Gastroesophageal sphincter (tissue), 4 donors: Measurements from ENCODE around the gene RTF2. TPM values are rescaled to one million over a fixed set of nuclear protein-coding genes. Genes with fewer than 3 reads are reported as not detected.

ENCODE experiments used
- ATAC-seq: fragments of 150-250 bp; one replicate; pipeline ENCODE4 v1.9.1; 2016; ENCODE audit warnings: mild to moderate bottlenecking, moderate library complexity
- H3K27ac ChIP-seq, 4 donors: fragments of 200-600 bp; sonication (generic) in 3 of 4; 1 replicate in 3 of 4; 2 replicates in 1 of 4; pipeline ENCODE4 v1.5.1; 2016 to 2019
- H3K27me3 ChIP-seq: fragments of 200-600 bp; sonication (generic); one replicate; pipeline ENCODE4 v1.5.1; 2019
- H3K36me3 ChIP-seq, 2 donors: fragments of 200-600 bp; sonication (generic); one replicate each; pipeline ENCODE4 v1.5.1; 2019; ENCODE audit warnings: control low read depth in 1 of 2
- H3K4me1 ChIP-seq, 3 donors: fragments of 200-600 bp; sonication (generic); 1 replicate in 2 of 3; 2 replicates in 1 of 3; pipeline ENCODE4 v1.5.1; 2016 to 2019; ENCODE audit warnings: control low read depth in 2 of 3
- H3K4me3 ChIP-seq, 2 donors: fragments of 200-600 bp; sonication (generic); one replicate each; pipeline ENCODE4 v1.5.1; 2019; ENCODE audit warnings: mild to moderate bottlenecking in 1 of 2, moderate library complexity in 1 of 2
- H3K9me3 ChIP-seq, 3 donors: fragments of 200-600 bp; sonication (generic); one replicate each; pipeline ENCODE4 v1.5.1; 2017 to 2019; ENCODE audit warnings: control low read depth in 2 of 3
- EP300 ChIP-seq: sonication (generic); formaldehyde crosslinking; IDR thresholded peaks from one replicate; pipeline ENCODE4 v1.6.1; 2017; ENCODE audit warnings: antibody characterized with exemption, mild to moderate bottlenecking
- POLR2A ChIP-seq, 2 donors: fragments of 450-650 bp; IDR thresholded peaks; one replicate each; pipeline ENCODE4 v1.6.1; 2017; ENCODE audit warnings: antibody characterized with exemption in 2 of 2, mild to moderate bottlenecking in 2 of 2, moderate library complexity in 1 of 2
- POLR2AphosphoS5 ChIP-seq: sonication (generic); formaldehyde crosslinking; IDR thresholded peaks from one replicate; pipeline ENCODE4 v1.6.1; 2017; ENCODE audit warnings: antibody characterized with exemption
- WGBS, 2 donors: methylation state at CpG; one replicate each; pipeline ENCODE4 v1.1.5; 2018; ENCODE audit warnings: low coverage in 1 of 2; 5-methylcytosine and 5-hydroxymethylcytosine counted together
- total RNA-seq, 4 donors: library from RNA; depleted of rRNA; stranded (reverse); fragments of >200 nt; gene quantifications; one replicate each; pipeline ENCODE4 v1.1.0, GENCODE V29; 2016
- TF ChIP-seq, protein P1 (sequence below), 4 experiments: fragments of 200-600 bp in 2 of 4; fragments of 450-650 bp in 2 of 4; sonication (generic) in 1 of 4; IDR thresholded peaks; one replicate each; pipeline ENCODE4 v1.5.1; 2017 to 2019; ENCODE audit warnings: antibody characterized with exemption in 4 of 4, mild to moderate bottlenecking in 2 of 4, moderate library complexity in 2 of 4

RTF2 gene
- total RNA-seq, 4 donors from 2014 or later = 83.7 to 96.1 (median 90.3) TPM

- Histone ChIP-seq H3K9me3 (no peaks in the 10 kb centered on the region), H3K27me3 (peaks cover 8% of the 10 kb centered on the region), H3K27ac (no peak overlapping the region), H3K4me3 (no peak overlapping the region), H3K4me1 (no peaks in the 10 kb centered on the region), H3K36me3 (no peaks in the 10 kb centered on the region)
- TF ChIP-seq, protein P1, sequence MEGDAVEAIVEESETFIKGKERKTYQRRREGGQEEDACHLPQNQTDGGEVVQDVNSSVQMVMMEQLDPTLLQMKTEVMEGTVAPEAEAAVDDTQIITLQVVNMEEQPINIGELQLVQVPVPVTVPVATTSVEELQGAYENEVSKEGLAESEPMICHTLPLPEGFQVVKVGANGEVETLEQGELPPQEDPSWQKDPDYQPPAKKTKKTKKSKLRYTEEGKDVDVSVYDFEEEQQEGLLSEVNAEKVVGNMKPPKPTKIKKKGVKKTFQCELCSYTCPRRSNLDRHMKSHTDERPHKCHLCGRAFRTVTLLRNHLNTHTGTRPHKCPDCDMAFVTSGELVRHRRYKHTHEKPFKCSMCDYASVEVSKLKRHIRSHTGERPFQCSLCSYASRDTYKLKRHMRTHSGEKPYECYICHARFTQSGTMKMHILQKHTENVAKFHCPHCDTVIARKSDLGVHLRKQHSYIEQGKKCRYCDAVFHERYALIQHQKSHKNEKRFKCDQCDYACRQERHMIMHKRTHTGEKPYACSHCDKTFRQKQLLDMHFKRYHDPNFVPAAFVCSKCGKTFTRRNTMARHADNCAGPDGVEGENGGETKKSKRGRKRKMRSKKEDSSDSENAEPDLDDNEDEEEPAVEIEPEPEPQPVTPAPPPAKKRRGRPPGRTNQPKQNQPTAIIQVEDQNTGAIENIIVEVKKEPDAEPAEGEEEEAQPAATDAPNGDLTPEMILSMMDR (IDR thresholded peaks at IDR 0.05) = no peak
- no peak for TF ChIP-seq EP300
- TF ChIP-seq POLR2AphosphoS5 = no peak
- no peak for TF ChIP-seq POLR2A (IDR thresholded peaks at IDR 0.05)
- ATAC-seq = no peak
These were observed 21.2 kb upstream of the RTF2 start for GRCh38 chr20:56447227-56447626.

- no peaks in the 10 kb centered on the region for H3K36me3 ChIP-seq
- ATAC-seq = no peak
- peaks cover 8% of the 10 kb centered on the region for H3K27me3 ChIP-seq
- WGBS, 2 donors = 77 to 91% methylated on average over 4 to 5 of the region's 5 CpGs
- no peak overlapping the region for H3K4me3 ChIP-seq
- no peaks in the 10 kb centered on the region for H3K9me3 ChIP-seq
- no peak overlapping the region for H3K27ac ChIP-seq
- no peaks in the 10 kb centered on the region for H3K4me1 ChIP-seq
- TF ChIP-seq POLR2AphosphoS5 (no peak), EP300 (no peak), POLR2A (IDR thresholded peaks at IDR 0.05) (no peak)
- TF ChIP-seq, protein P1 (IDR thresholded peaks at IDR 0.05) = no peak
These were observed 19.0 kb upstream of the RTF2 start for GRCh38 chr20:56449459-56449858.

GRCh38 chr20:56451056-56451765, 17.2 kb upstream of the RTF2 start:
- TF ChIP-seq EP300 = no peak
- TF ChIP-seq, protein P1 (IDR thresholded peaks at IDR 0.05) = no peak
- no peak for TF ChIP-seq POLR2A (IDR thresholded peaks at IDR 0.05)
- no peak for TF ChIP-seq POLR2AphosphoS5

DNA sequence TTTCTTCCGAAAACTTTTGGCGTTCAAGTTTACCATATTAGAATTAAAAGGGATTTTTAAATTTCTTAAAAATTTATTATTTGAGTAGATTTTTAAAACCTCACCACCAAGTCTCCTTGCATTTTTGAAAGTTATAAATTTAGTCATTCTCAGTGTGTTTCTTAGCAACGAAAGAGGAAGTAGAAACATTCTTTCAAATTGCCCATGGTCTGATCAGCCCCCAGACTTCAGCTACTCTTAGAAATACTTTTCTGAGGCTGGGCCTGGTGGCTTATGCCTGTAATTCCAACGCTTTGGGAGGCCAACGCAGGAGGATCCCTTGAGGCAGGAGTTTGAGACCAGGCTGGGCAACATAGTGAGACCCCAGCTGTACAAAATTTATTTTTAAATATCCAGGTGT, 15.1 kb upstream of the RTF2 start:
- Histone ChIP-seq H3K9me3 (no peaks in the 10 kb centered on the region), H3K27ac (no peak overlapping the region), H3K36me3 (peaks cover 0 to 2% of the 10 kb centered on the region in 2 donors), H3K4me1 (no peaks in the 10 kb centered on the region), H3K27me3 (no peaks in the 10 kb centered on the region), H3K4me3 (no peak overlapping the region)
- ATAC-seq = no peak
- TF ChIP-seq, protein P1 (IDR thresholded peaks at IDR 0.05) = no peak
- TF ChIP-seq POLR2A (IDR thresholded peaks at IDR 0.05) (no peak), POLR2AphosphoS5 (no peak)
- WGBS, 2 donors = 91 to 95% methylated on average over 3 to 4 of the region's 5 CpGs

More at GRCh38 chr20:56451056-56451765, 17.2 kb upstream of the RTF2 start:
- Histone ChIP-seq H3K27me3 (no peaks in the 10 kb centered on the region), H3K9me3 (no peaks in the 10 kb centered on the region), H3K4me3 (no peak overlapping the region), H3K36me3 (no peaks in the 10 kb centered on the region), H3K4me1 (no peaks in the 10 kb centered on the region), H3K27ac (no peak overlapping the region)
- WGBS, 2 donors = 83 to 87% methylated on average over 6 to 12 of the region's 13 CpGs
- ATAC-seq = no peak

DNA sequence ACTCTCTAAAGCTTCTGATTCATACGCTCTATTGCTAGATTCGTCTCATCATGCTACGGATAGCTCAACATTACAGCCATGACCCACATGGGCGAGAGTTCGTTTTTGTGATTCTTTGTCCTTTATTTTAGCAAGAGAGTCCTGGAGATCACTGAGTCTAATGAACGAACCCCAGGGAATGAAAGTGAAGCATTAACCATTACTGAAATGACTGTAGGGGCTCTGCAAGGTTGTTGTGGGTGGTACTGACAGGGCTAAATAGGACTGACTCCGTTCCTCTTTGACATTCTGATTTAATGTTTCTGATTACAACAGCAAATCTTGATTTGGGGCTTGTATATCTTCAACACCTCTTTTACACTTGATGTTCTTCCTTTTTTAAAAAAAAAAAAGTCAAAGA, 13.7 kb upstream of the RTF2 start:
- no peak for ATAC-seq
- Histone ChIP-seq H3K4me3 (no peak overlapping the region), H3K4me1 (no peaks in the 10 kb centered on the region), H3K9me3 (no peaks in the 10 kb centered on the region), H3K27me3 (no peaks in the 10 kb centered on the region), H3K36me3 (peaks cover 0 to 8% of the 10 kb centered on the region in 2 donors), H3K27ac (no peak overlapping the region)
- TF ChIP-seq, protein P1 (IDR thresholded peaks at IDR 0.05) = no peak
- TF ChIP-seq POLR2AphosphoS5 = no peak
- no peak for TF ChIP-seq EP300
- TF ChIP-seq POLR2A (IDR thresholded peaks at IDR 0.05) = no peak
- WGBS, 2 donors = 82 to 88% methylated on average over 7 of the region's 7 CpGs
